GM12864 (cell line): Measurements from ENCODE around the gene TMEM208.

Experiments used
- DNase-seq: peaks from one replicate; pipeline ENCODE4 v3.0.0-alpha.2; 2011; ENCODE audit warnings: low read depth
- H3K4me3 ChIP-seq: 2 replicates; pipeline ENCODE4 v1.5.1; 2011; ENCODE audit warnings: mild to moderate bottlenecking, low read depth, low read length, control low read depth
- TF ChIP-seq, protein P1 (sequence below): IDR thresholded peaks from 2 replicates; pipeline ENCODE4 v1.5.1; 2011; ENCODE audit warnings: low read depth, mild to moderate bottlenecking, moderate library complexity, low read length, control low read depth, inconsistent platforms; ENCODE audit errors: missing control alignments

The TMEM208 gene

DNA sequence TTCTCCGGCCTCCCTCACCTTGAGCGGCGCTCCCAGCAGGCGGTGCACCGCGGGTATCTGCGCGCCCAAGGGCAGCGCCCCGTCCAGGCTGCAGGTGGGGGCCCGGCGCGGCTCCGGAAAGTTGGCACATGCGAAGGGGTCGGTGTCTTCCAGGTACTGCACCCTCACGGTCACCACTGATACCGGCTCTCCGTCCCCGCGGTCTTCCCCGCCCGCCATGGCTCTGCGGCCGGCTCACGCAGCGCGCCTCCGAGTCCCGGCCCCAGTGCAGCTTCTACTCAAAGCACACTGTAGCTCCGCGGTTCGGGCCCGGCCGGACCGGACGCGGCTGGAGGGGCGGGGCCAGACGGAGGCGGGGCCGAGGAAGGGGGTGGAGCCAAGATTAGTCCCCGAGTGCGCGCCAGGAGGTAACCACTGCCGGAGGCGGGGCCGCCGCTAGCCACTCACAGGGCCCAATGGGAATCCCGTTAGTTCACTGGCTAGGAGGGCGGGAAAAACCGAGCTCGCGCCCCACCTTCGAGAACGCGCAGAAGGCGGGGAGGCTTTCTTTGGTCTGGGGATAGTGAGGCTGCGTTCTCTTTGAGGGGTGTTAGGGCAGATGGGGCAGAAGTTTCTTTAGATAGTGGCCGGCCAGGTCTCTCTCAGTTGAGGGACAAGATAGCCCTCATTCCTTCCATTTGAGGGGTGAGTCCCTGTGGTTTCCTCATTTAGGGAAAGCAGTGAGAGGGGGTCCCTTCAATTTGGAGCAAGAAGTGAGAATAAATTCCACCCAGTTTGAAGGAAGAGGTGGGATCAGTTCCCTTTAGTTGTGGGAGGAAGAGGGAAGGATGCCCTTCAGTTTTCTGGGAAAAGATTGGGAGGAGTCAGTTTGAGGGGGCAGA is 20.5 kb downstream of the TMEM208 start, which contains the start of gene FHOD1:
TSS of gene FHOD1 (minus strand) at position 290 of the 881 bp plus-strand sequence. CDS start at position 219, 71 bp downstream.
- peak within 1 kb of the TSS; percentile 85 for H3K4me3 ChIP-seq
- TF ChIP-seq, protein P1, sequence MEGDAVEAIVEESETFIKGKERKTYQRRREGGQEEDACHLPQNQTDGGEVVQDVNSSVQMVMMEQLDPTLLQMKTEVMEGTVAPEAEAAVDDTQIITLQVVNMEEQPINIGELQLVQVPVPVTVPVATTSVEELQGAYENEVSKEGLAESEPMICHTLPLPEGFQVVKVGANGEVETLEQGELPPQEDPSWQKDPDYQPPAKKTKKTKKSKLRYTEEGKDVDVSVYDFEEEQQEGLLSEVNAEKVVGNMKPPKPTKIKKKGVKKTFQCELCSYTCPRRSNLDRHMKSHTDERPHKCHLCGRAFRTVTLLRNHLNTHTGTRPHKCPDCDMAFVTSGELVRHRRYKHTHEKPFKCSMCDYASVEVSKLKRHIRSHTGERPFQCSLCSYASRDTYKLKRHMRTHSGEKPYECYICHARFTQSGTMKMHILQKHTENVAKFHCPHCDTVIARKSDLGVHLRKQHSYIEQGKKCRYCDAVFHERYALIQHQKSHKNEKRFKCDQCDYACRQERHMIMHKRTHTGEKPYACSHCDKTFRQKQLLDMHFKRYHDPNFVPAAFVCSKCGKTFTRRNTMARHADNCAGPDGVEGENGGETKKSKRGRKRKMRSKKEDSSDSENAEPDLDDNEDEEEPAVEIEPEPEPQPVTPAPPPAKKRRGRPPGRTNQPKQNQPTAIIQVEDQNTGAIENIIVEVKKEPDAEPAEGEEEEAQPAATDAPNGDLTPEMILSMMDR = no peak
- DNase-seq = peak; percentile 88

DNA sequence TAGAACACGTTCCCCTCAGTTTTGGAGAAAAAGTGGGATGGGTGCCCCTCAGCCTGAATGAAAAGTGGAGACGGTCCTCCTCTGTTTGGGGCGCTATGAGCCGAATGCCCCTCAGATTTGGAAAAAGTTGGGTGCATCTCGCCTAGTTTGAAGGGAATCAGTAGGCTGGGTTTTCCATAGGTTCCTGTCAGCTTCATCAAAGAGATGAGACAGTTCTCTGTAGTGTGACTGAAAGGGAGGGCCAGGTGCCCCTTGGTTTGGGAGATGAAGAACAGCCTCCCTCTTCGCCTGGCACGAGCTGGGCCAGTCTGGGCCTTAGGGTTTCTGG is 21.1 kb downstream of the TMEM208 start:
- peak overlapping the region; percentile 73 for H3K4me3 ChIP-seq
- no peak for DNase-seq
- TF ChIP-seq, protein P1 = no peak

DNA sequence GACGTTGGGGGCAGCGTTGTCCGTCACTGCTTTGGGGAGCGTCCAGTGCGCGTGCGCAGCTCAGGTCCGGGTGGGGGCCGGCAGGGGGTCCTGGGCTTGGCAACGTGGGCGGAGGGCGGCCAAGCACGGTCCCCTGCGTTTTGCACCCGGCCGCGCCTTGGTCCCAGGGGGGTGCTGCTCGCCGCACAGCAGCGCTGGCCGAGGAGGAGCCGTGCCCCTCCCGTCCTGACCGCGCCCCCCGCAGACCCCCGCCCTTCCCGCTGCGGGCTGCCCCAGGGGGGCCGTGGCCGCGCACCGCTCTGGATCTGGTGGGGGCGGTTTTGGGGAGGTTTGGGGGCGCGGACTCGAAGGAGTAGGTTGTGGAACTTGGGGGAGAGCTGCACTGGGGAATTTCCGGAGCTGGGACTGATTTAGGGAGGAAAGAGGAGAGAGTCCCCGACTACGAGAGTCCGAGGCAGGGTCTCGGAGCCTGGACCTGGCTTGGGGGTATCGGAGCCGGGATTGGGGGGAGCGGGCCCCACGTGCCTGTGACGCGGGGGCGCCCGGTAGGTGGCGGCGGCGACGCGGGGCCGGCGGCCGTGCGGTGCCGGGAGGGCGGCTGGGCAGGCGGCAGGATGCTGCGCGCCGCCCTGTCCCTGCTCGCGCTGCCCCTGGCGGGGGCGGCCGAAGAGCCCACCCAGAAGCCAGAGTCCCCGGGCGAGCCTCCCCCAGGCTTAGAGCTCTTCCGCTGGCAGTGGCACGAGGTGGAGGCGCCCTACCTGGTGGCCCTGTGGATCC is 21.7 kb downstream of the TMEM208 start, which contains the start of gene SLC9A5:
TSS of gene SLC9A5 (plus strand) at position 579 of the 777 bp plus-strand sequence. CDS start at position 615, 36 bp downstream.
- H3K4me3 ChIP-seq = peak within 1 kb of the TSS; percentile 73
- TF ChIP-seq, protein P1 = no peak
- no peak for DNase-seq

DNA sequence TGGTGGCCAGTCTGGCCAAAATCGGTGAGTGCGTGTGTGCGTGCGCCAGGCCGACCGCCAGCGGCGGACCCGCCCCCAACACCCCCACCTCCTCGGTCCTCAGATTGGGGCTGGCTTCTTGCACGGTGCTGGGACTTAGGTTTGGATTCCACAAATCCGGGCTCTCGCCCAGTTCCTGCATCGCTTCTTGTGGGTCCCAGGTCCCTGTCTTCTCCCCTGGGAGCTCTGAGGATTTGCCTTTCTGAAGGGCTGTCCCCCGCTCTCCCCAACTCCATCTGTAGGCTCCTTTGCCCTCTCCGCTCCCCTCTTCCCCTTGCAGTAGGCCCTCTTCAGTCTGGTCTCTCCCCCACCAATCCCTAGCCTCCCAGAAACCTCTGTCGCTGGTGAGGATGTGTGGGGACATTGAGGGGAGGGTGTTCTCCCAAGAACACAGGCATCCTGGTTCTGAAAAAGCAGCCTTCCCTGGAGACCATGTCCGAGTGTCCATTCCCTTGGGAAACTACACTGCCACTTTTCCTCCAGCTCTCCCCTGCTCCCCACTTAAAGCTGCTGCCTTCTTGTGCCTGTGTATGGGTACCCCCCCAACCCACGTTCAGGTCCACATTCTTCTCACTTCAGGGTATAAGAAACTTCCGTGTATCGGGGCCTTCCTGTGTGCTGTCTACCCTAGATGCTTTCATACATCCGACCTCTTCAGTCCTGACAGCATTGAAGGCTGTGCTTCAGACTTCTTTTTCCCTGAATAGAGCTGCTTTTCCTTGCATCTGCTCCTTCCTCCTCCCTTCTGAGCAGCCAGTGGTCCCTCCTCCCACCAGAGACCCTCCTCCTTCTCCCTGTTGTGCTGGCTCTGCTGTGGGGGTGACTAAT is 22.5 kb downstream of the TMEM208 start:
- peak overlapping the region; percentile 73 for H3K4me3 ChIP-seq
- DNase-seq = no peak
- TF ChIP-seq, protein P1 = no peak

GRCh38 chr16:67250045-67250327 is 23.1 kb downstream of the TMEM208 start:
- no peak for DNase-seq
- TF ChIP-seq, protein P1 = no peak
- H3K4me3 ChIP-seq = peak overlapping the region; percentile 73

DNA sequence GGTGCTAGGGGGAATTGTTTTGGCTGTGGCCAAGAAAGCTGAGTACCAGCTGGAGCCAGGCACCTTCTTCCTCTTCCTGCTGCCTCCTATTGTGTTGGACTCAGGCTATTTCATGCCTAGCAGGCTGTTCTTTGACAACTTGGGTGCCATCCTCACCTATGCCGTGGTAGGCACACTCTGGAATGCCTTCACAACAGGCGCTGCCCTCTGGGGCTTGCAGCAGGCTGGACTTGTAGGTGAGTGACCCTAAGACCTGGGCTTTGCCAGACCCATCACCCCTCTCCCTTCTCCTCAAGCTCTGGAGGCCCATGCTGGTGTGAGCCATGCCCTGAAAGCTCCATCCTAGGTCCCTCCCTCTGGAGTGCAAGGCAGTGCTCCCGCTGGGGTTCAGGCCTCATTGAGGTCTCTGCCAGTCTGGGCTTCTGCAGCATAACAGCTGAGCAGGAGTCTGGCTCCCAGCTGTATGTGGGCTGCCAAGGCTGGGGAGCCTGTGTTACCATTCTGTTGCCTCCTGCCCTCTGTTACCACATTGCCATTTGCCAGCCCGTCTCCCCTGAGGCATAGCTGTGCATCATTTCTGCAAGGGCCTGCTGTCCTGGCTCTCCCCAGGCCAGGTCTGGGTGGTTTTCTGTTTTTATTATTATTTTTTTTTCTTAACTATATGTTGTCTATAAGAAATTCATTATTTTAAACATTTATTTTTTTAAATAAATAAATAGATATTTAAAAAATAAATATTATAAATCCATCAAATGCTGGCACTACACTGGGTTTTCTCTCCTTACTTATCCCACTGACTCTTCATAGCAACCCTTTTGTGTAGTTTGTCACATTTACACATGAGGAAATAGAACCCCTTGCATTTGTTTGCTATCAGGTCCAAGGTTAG is 25.9 kb downstream of the TMEM208 start:
- no peak overlapping the region for H3K4me3 ChIP-seq
- no peak for DNase-seq
- TF ChIP-seq, protein P1 = no peak
